GM12875 (cell line): ENCODE data around the gene UBE2Q1.

Experiments used
- H3K4me3 ChIP-seq: one replicate; pipeline ENCODE4 v1.5.1; 2011; ENCODE audit warnings: low read depth, low read length, control low read depth
- CTCF ChIP-seq: IDR thresholded peaks from 2 replicates; pipeline ENCODE4 v1.5.1; 2011; ENCODE audit warnings: low read depth, mild to moderate bottlenecking, control low read depth, inconsistent platforms, low read length, moderate library complexity, borderline replicate concordance; ENCODE audit not compliant: insufficient read depth

The UBE2Q1 gene

GRCh38 chr1:154572468-154573167 lies 14.2 kb upstream of the UBE2Q1 start:
- no peak overlapping the region for H3K4me3 ChIP-seq
- no peak for TF ChIP-seq CTCF

GRCh38 chr1:154571964-154572288 lies 13.5 kb upstream of the UBE2Q1 start:
- no peak for TF ChIP-seq CTCF
- no peak overlapping the region for H3K4me3 ChIP-seq

GRCh38 chr1:154571244-154571963 lies 12.9 kb upstream of the UBE2Q1 start:
- H3K4me3 ChIP-seq: no peak overlapping the region
- no peak for TF ChIP-seq CTCF

- H3K4me3 ChIP-seq: no peak overlapping the region
Observed at GRCh38 chr1:154568157-154568815, 9.8 kb upstream of the UBE2Q1 start.

GRCh38 chr1:154567386-154568156 lies 9.1 kb upstream of the UBE2Q1 start, which contains the start of gene CHRNB2:
Gene CHRNB2, plus strand, starts transcription at chr1:154567778. Its CDS starts 267 bp downstream, at chr1:154568045.
- no peak for TF ChIP-seq CTCF
- H3K4me3 ChIP-seq: no peak within 1 kb of the TSS

More at GRCh38 chr1:154568157-154568815, 9.8 kb upstream of the UBE2Q1 start:
- no peak for TF ChIP-seq CTCF

- no peak for TF ChIP-seq CTCF
Observed at GRCh38 chr1:154565876-154566275, 7.4 kb upstream of the UBE2Q1 start.

More at GRCh38 chr1:154565876-154566275, 7.4 kb upstream of the UBE2Q1 start:
- no peak overlapping the region for H3K4me3 ChIP-seq
